PC-9 (cell line): ENCODE data around the gene C11orf58. TPM values are rescaled to one million over a fixed set of nuclear protein-coding genes. Genes with fewer than 3 reads are reported as not detected.

Experiments used
- BruUV-seq: library from RNA; stranded (reverse); fragments of 400-500 nt; replicated peaks from 2 replicates; lab custom pipeline; 2021; lab: Mats Ljungman, UMichigan
- CTCF ChIA-PET: fragments of 300-600 bp; sonication (Branson Sonifier 250); formaldehyde crosslinking; loops from one replicate; lab custom pipeline; 2022; ENCODE audit warnings: antibody characterized with exemption; lab: Charles Lee
- POLR2A ChIA-PET: fragments of 300-600 bp; sonication (Branson Sonifier 250); formaldehyde crosslinking; loops from one replicate; lab custom pipeline; 2022; ENCODE audit warnings: antibody characterized with exemption; ENCODE audit not compliant: unreplicated experiment; lab: Charles Lee
- DNase-seq, 2 experiments: peaks; one replicate each; pipeline versions ENCODE4 v3.0.0 to v3.0.0-alpha.2; 2015 to 2022; ENCODE audit warnings: mixed read lengths in 1 of 2
- H2AFZ ChIP-seq: fragments of 200-600 bp; sonication (generic); 2 replicates; pipeline ENCODE4 v1.8.1; 2017; ENCODE audit warnings: antibody characterized with exemption
- H3F3A ChIP-seq: fragments of 200-600 bp; sonication (generic); 2 replicates; pipeline ENCODE4 v1.8.1; 2017; ENCODE audit warnings: antibody characterized with exemption, mild to moderate bottlenecking, low read depth; ENCODE audit not compliant: insufficient read depth
- H3K27ac ChIP-seq: fragments of 200-600 bp; sonication (generic); 2 replicates; pipeline ENCODE4 v1.6.1; 2016; ENCODE audit warnings: mixed run types
- H3K27me3 ChIP-seq: fragments of 200-600 bp; sonication (generic); 2 replicates; pipeline ENCODE4 v1.6.1; 2016; ENCODE audit warnings: low read depth, mixed run types; ENCODE audit not compliant: insufficient read depth
- H3K36me3 ChIP-seq: fragments of 200-600 bp; sonication (generic); 2 replicates; pipeline ENCODE4 v1.6.1; 2016; ENCODE audit warnings: low read depth, mixed run types
- H3K4me1 ChIP-seq: fragments of 200-600 bp; sonication (generic); replicated peaks from 2 replicates; pipeline ENCODE4 v1.6.1; 2016; ENCODE audit warnings: mixed run types; ENCODE audit not compliant: insufficient read depth
- H3K4me2 ChIP-seq: fragments of 200-600 bp; sonication (generic); 2 replicates; pipeline ENCODE4 v1.6.1; 2017; ENCODE audit warnings: mixed run types
- H3K4me3 ChIP-seq: fragments of 200-600 bp; sonication (generic); 2 replicates; pipeline ENCODE4 v1.6.1; 2016; ENCODE audit warnings: mixed run types
- H3K79me2 ChIP-seq: fragments of 200-600 bp; sonication (generic); 2 replicates; pipeline ENCODE4 v1.6.1; 2017; ENCODE audit warnings: low read depth, mixed run types
- H3K9me2 ChIP-seq: fragments of 200-600 bp; sonication (generic); 2 replicates; pipeline ENCODE4 v1.8.1; 2017; ENCODE audit warnings: mild to moderate bottlenecking; ENCODE audit not compliant: insufficient read depth
- H3K9me3 ChIP-seq: fragments of 200-600 bp; sonication (generic); 2 replicates; pipeline ENCODE4 v1.8.1; 2016; ENCODE audit warnings: low read depth; ENCODE audit not compliant: insufficient read depth
- H4K20me1 ChIP-seq: fragments of 200-600 bp; sonication (generic); 2 replicates; pipeline ENCODE4 v1.8.1; 2017; ENCODE audit not compliant: insufficient read depth
- CTCF ChIP-seq: fragments of 200-600 bp; sonication (generic); conservative IDR thresholded peaks from 2 replicates; pipeline ENCODE4 v1.6.1; 2017; ENCODE audit warnings: mixed run types, antibody characterized with exemption, mild to moderate bottlenecking, moderate library complexity
- EZH2 ChIP-seq: fragments of 200-600 bp; sonication (generic); IDR thresholded peaks from 2 replicates; pipeline ENCODE4 v1.8.0; 2017; ENCODE audit warnings: antibody characterized with exemption, low read depth
- intact Hi-C: fragments of 100-400 bp; cut with micrococcal nuclease; formaldehyde crosslinking; loops from one replicate; pipeline ENCODE4 v1.10.0; 2022; ENCODE audit not compliant: unreplicated experiment
- total RNA-seq: library from RNA; stranded (reverse); gene quantifications from 2 replicates; pipeline ENCODE4 v1.2.3, GENCODE V29; 2021

C11orf58 gene
- total RNA-seq, 1 experiment from 2014 or later: 84.1 TPM

- TF ChIP-seq EZH2 (no peak), CTCF (no peak)
- H4K20me1 ChIP-seq: no peaks in the 10 kb centered on the region; the same call in 1 of the 2 replicates
- H3F3A ChIP-seq: no peaks in the 10 kb centered on the region
- no peaks in the 10 kb centered on the region for H3K79me2 ChIP-seq
- ChIA-PET POLR2A (no interaction called here), CTCF (no interaction called here)
- H2AFZ ChIP-seq: no peak overlapping the region
- H3K4me3 ChIP-seq: no peak overlapping the region
- H3K4me1 ChIP-seq: peaks cover 14% of the 10 kb centered on the region
- DNase-seq: no peak
- H3K9me2 ChIP-seq: no peaks in the 10 kb centered on the region
- no peaks in the 10 kb centered on the region for H3K9me3 ChIP-seq
- no peaks in the 10 kb centered on the region for H3K36me3 ChIP-seq
- intact Hi-C loops: loop anchor here (10.0 kb wide), 1 partner anchor 725 kb away; no protein-coding TSS in a partner anchor
- no TSS peak for BruUV-seq
- no peak overlapping the region for H3K4me2 ChIP-seq
- H3K27me3 ChIP-seq: no peaks in the 10 kb centered on the region
- H3K27ac ChIP-seq: no peak overlapping the region
Measured at GRCh38 chr11:16780146-16780545, 41.7 kb downstream of the C11orf58 start.

DNA sequence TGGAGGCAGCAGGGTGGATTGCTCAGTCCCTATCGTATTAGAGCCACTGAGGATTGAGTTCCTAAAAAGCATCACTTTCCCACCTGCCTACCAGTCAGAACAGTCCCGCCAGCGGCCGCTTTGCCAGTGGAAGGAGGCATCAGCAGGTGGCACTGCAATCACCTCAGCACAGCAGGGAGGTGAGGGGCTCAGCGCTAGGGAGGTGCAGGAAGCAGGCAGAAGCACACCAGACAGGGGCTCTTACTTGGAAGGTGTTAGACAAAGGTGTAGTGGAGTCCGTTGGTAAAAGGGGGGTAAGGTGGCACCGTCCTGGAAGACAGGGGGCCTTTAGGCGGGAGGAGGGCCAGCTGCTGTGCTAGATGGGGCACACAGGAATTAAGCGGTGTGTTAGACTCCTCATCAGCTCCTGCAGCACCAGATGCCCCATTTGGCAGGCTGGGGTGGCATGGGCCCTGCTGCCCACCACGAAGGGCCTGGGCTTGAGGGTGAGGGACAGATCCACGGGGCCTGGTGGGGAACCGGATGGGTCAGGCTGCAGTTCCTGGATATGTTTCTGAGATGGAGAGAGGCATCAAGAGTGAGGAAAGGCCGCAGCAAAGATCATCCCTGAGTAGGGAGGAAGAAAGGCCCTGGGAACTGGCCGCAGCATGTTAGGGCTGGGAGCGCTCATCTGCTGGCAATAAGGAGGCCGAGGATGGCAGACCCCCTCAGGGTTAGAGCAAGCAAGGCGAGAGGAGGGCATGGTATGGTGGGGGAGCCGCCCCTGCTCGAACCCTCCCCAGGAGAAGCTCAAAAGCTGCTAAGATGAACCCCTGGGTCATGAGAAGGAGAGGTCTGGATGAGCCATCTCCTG lies 42.5 kb downstream of the C11orf58 start:
- CTCF ChIA-PET: no interaction called here
- BruUV-seq: no TSS peak
- no peaks in the 10 kb centered on the region for H3K79me2 ChIP-seq

More for the DNA sequence above, 42.5 kb downstream of the C11orf58 start:
- H3K4me3 ChIP-seq: no peak overlapping the region
- no peak overlapping the region for H2AFZ ChIP-seq
- no peaks in the 10 kb centered on the region for H3K9me2 ChIP-seq
- peaks cover 14% of the 10 kb centered on the region for H3K4me1 ChIP-seq
- DNase-seq: no peak
- intact Hi-C loops: loop anchor here (10.0 kb wide), 1 partner anchor 724 kb away; no protein-coding TSS in a partner anchor
- H3F3A ChIP-seq: no peaks in the 10 kb centered on the region
- H3K4me2 ChIP-seq: no peak overlapping the region
- no peaks in the 10 kb centered on the region for H3K36me3 ChIP-seq
- TF ChIP-seq EZH2: no peak
- TF ChIP-seq CTCF: no peak
- no peak overlapping the region for H3K27ac ChIP-seq
- POLR2A ChIA-PET: no interaction called here
- no peaks in the 10 kb centered on the region; the same call in 1 of the 2 replicates for H4K20me1 ChIP-seq
- no peaks in the 10 kb centered on the region for H3K27me3 ChIP-seq
- no peaks in the 10 kb centered on the region for H3K9me3 ChIP-seq
